DOHH2 (cell line): ENCODE data around the gene C6orf62.

ENCODE experiments used
- CTCF ChIP-seq: fragments of 200-600 bp; sonication (generic); IDR thresholded peaks from one replicate; pipeline ENCODE4 v1.5.1; 2014; ENCODE audit warnings: antibody characterized with exemption, mild to moderate bottlenecking, low read depth, low read length; ENCODE audit not compliant: poor library complexity, severe bottlenecking
- EZH2phosphoT487 ChIP-seq: fragments of 200-600 bp; sonication (generic); IDR thresholded peaks from 2 replicates; pipeline ENCODE4 v1.6.1; 2017; ENCODE audit warnings: borderline replicate concordance, mild to moderate bottlenecking, antibody characterized with exemption, low read length, moderate library complexity, mixed read lengths

GRCh38 chr6:24668997-24669361 is 50.0 kb downstream of the C6orf62 start:
- no peak for TF ChIP-seq CTCF
- TF ChIP-seq EZH2phosphoT487, result no peak
